AG04449 (cell line): ENCODE results near the gene RNF138.

Experiments used
- CTCF ChIA-PET: fragments of 350-600 bp; formaldehyde crosslinking; extraction: SDS; loops from one replicate; lab custom pipeline; 2021; ENCODE audit warnings: antibody characterized with exemption; lab: Yijun Ruan, JAX
- POLR2A ChIA-PET: fragments of 400-600, 350-600 bp; formaldehyde crosslinking; extraction: SDS; loops from one replicate; lab custom pipeline; 2020; ENCODE audit warnings: antibody characterized with exemption, inconsistent platforms; lab: Yijun Ruan, JAX
- DNase-seq: peaks from one replicate; pipeline ENCODE4 v3.0.0-alpha.2; 2010; ENCODE audit warnings: low read depth, low spot score
- H3K4me3 ChIP-seq: 2 replicates; pipeline ENCODE4 v1.5.1; 2011; ENCODE audit warnings: low read depth, mild to moderate bottlenecking, control low read depth, low read length
- CTCF ChIP-seq: IDR thresholded peaks from one replicate; pipeline ENCODE4 v1.5.1; 2011; ENCODE audit warnings: mild to moderate bottlenecking, moderate library complexity, low read length, control low read depth, inconsistent platforms; ENCODE audit not compliant: insufficient read depth; ENCODE audit errors: missing control alignments

RNF138 gene

GRCh38 chr18:32110005-32110404 lies 18.3 kb downstream of the RNF138 start:
- ChIA-PET POLR2A (no interaction called here), CTCF (no interaction called here)
- no peak for DNase-seq
- H3K4me3 ChIP-seq = no peak overlapping the region
- TF ChIP-seq CTCF = no peak

- no peak for DNase-seq
- POLR2A ChIA-PET = no interaction called here
- H3K4me3 ChIP-seq = no peak overlapping the region
- no peak for TF ChIP-seq CTCF
- CTCF ChIA-PET = no interaction called here
Measured at GRCh38 chr18:32111706-32112105, 20.0 kb downstream of the RNF138 start.

DNA sequence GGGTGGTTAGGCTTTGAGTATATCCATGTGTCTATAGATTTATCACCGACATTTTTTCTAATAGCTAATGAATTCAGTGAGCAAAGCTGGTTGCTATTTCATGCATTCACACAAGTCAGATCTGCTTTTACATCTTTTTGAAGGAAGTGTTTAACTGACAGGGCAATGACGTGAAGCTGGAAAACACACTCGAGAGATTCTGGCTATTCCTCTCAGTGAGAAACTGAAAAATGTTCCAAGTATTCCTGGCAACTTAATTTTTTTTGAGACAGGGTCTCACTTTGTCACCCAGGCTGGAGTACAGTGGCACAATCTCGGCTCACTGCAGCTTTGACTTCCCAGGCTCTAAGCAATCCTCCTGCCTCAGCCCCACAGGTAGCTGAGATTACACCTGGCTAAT lies 21.2 kb downstream of the RNF138 start:
- ChIA-PET POLR2A (no interaction called here), CTCF (no interaction called here)
- no peak for DNase-seq
- no peak for TF ChIP-seq CTCF
- no peak overlapping the region for H3K4me3 ChIP-seq

DNA sequence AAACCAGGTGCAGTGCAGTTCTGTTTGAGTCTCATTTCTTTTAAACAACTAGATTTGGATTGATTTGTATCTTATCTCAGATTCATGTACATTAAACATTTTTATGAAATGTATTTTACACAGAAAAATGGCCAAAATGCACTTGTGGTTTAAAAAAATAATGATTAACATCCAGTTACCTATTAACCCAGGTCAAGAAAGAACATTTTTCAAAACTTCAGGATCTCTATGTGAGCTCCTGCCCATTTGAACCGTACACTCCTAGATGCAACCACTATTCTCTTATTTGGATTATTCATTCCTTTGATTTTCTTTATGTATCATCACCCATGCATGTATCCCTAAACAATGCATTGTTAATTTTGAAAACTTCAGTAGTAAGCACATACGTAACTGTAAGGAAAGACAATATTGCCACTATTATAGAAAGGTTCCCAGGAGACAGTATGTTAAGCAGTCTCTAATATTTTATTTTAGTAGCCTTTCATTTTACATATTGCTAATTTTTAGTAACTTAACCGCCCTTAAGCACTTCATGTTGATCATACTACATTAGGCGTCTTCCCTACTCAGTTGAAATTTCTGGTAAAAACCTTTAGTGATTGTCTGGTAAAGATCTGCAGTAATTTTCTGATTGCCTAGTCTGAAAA lies 22.7 kb downstream of the RNF138 start:
- no peak for TF ChIP-seq CTCF
- DNase-seq = no peak
- POLR2A ChIA-PET = no interaction called here
- H3K4me3 ChIP-seq = no peak overlapping the region
- CTCF ChIA-PET = no interaction called here

- POLR2A ChIA-PET = no interaction called here
- CTCF ChIA-PET = no interaction called here
Measured at GRCh38 chr18:32122039-32122438, 30.4 kb downstream of the RNF138 start.

DNA sequence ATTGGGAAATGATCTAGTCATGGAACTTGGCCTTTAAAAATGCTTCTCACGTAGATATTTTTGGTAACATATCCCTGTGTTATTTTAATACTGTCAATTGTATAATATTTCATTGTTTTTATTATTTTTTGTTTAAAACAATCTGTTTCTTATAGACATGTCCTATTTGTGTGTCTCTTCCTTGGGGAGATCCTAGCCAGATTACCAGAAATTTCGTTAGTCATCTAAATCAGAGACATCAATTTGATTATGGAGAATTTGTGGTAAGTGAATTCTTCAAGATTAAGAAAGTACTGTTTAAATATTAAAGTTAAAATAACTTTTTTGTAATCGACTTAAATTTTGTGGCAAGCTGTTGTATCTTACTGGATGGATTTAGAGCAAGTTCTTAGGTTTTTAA lies 34.9 kb downstream of the RNF138 start:
- TF ChIP-seq CTCF = no peak
- ChIA-PET CTCF (no interaction called here), POLR2A (no interaction called here)
- no peak overlapping the region for H3K4me3 ChIP-seq
- DNase-seq = no peak

More at GRCh38 chr18:32122039-32122438, 30.4 kb downstream of the RNF138 start:
- no peak overlapping the region for H3K4me3 ChIP-seq
- no peak for DNase-seq
- no peak for TF ChIP-seq CTCF
